Tibial artery (tissue), 4 donors: Measurements from ENCODE around the gene KCNMA1.

Source experiments
- DNase-seq, 2 donors: peaks; one replicate each; pipeline ENCODE4 v3.0.0-alpha.2; 2019
- H3K27ac ChIP-seq, 2 donors: fragments of 200-600 bp; sonication (generic) in 1 of 2; 1 replicate in 1 of 2; 2 replicates in 1 of 2; pipeline ENCODE4 v1.5.1; 2018 to 2019; ENCODE audit warnings: mild to moderate bottlenecking in 1 of 2
- H3K27me3 ChIP-seq, 2 donors: fragments of 200-600 bp; sonication (generic) in 1 of 2; one replicate each; pipeline versions ENCODE4 v1.5.1 to v1.6.0; 2016 to 2019
- H3K36me3 ChIP-seq, 3 donors: fragments of 200-600 bp; sonication (generic) in 2 of 3; one replicate each; pipeline ENCODE4 v1.5.1; 2016 to 2019; ENCODE audit warnings: mild to moderate bottlenecking in 2 of 3
- H3K4me1 ChIP-seq, 4 donors: fragments of 200-600 bp; sonication (generic) in 2 of 4; 1 replicate in 3 of 4; 2 replicates in 1 of 4; pipeline ENCODE4 v1.5.1; 2016 to 2019
- H3K4me3 ChIP-seq, 2 donors: fragments of 200-600 bp; sonication (generic) in 1 of 2; 1 replicate in 1 of 2; 2 replicates in 1 of 2; pipeline ENCODE4 v1.5.1; 2018 to 2019; ENCODE audit warnings: mild to moderate bottlenecking in 2 of 2
- H3K9me3 ChIP-seq, 3 donors: fragments of 200-600 bp; sonication (generic) in 1 of 3; one replicate each; pipeline ENCODE4 v1.5.1; 2016 to 2019
- CTCF ChIP-seq, 2 experiments: fragments of 200-600 bp in 1 of 2; fragments of 450-650 bp in 1 of 2; IDR thresholded peaks; one replicate each; pipeline ENCODE4 v1.5.1; 2017 to 2019; ENCODE audit warnings: antibody characterized with exemption in 2 of 2, mild to moderate bottlenecking in 1 of 2, moderate library complexity in 1 of 2
- intact Hi-C: fragments of 100-400 bp; cut with DNase I; formaldehyde crosslinking; loops from one replicate; pipeline ENCODE4 v1.15.0; 2023; ENCODE audit warnings: low total_unique reads

Gene KCNMA1

GRCh38 chr10:76880931-76881330 is 756.7 kb downstream of the KCNMA1 start:
- TF ChIP-seq CTCF (IDR thresholded peaks at IDR 0.05), result no peak
- Histone ChIP-seq H3K27me3 (no peaks in the 10 kb centered on the region), H3K9me3 (no peaks in the 10 kb centered on the region), H3K4me3 (no peak overlapping the region), H3K4me1 (peaks cover 0 to 3% (median 0%) of the 10 kb centered on the region in 4 donors), H3K36me3 (no peaks in the 10 kb centered on the region), H3K27ac (no peak overlapping the region)
- no peak for DNase-seq
- intact Hi-C loops, result no loop called here

- no peak overlapping the region for H3K27ac ChIP-seq
- peaks cover 0 to 13% (median 2%) of the 10 kb centered on the region in 4 donors for H3K4me1 ChIP-seq
- DNase-seq, result no peak
- no peak overlapping the region for H3K4me3 ChIP-seq
- H3K36me3 ChIP-seq, result no peaks in the 10 kb centered on the region
- no peak for TF ChIP-seq CTCF (IDR thresholded peaks at IDR 0.05)
- intact Hi-C loops, result no loop called here
- no peaks in the 10 kb centered on the region for H3K27me3 ChIP-seq
- no peaks in the 10 kb centered on the region for H3K9me3 ChIP-seq
These were observed 758.3 kb downstream of the KCNMA1 start for GRCh38 chr10:76879116-76879913.

GRCh38 chr10:76878514-76878913 is 759.1 kb downstream of the KCNMA1 start:
- no peak overlapping the region for H3K27ac ChIP-seq
- H3K27me3 ChIP-seq, result no peaks in the 10 kb centered on the region
- intact Hi-C loops, result no loop called here
- peaks cover 0 to 21% (median 7%) of the 10 kb centered on the region in 4 donors for H3K4me1 ChIP-seq
- TF ChIP-seq CTCF (IDR thresholded peaks at IDR 0.05), result no peak
- H3K4me3 ChIP-seq, result no peak overlapping the region
- H3K36me3 ChIP-seq, result no peaks in the 10 kb centered on the region
- DNase-seq, result no peak
- H3K9me3 ChIP-seq, result no peaks in the 10 kb centered on the region

- TF ChIP-seq CTCF (IDR thresholded peaks at IDR 0.05), result no peak
- Histone ChIP-seq H3K27ac (peak overlapping the region; percentile 69 to 71), H3K4me3 (no peak overlapping the region), H3K36me3 (no peaks in the 10 kb centered on the region), H3K27me3 (no peaks in the 10 kb centered on the region), H3K4me1 (peaks cover 0 to 24% (median 7%) of the 10 kb centered on the region in 4 donors), H3K9me3 (no peaks in the 10 kb centered on the region)
- intact Hi-C loops, result no loop called here
- peak in 1 of 2 donors; percentile 26 for DNase-seq
These were observed 762.7 kb downstream of the KCNMA1 start for GRCh38 chr10:76874896-76875295.

- peak; percentile 81 to 85 for DNase-seq
- H3K4me3 ChIP-seq, result no peak overlapping the region
- peak overlapping the region; percentile 69 to 71 for H3K27ac ChIP-seq
- H3K9me3 ChIP-seq, result no peaks in the 10 kb centered on the region
- H3K27me3 ChIP-seq, result no peaks in the 10 kb centered on the region
- H3K4me1 ChIP-seq, result peaks cover 0 to 24% (median 7%) of the 10 kb centered on the region in 4 donors
- TF ChIP-seq CTCF (IDR thresholded peaks at IDR 0.05), result no peak
- no peaks in the 10 kb centered on the region for H3K36me3 ChIP-seq
- intact Hi-C loops, result no loop called here
These were observed 763.4 kb downstream of the KCNMA1 start for GRCh38 chr10:76874176-76874575.
